Fibroblast of lung (primary cell): Measurements from ENCODE around the gene CCNF. TPM values are rescaled to one million over a fixed set of nuclear protein-coding genes. Genes with fewer than 3 reads are reported as not detected.

ENCODE experiments used
- DNase-seq, 2 donors: peaks; one replicate each; pipeline versions ENCODE4 v3.0.0 to v3.0.0-alpha.2; 2010; ENCODE audit warnings: low read depth in 2 of 2
- H2AFZ ChIP-seq: 2 replicates; pipeline ENCODE4 v1.5.1; 2012; ENCODE audit warnings: low read length, control low read depth, inconsistent platforms
- H3K27ac ChIP-seq: 2 replicates; pipeline ENCODE4 v1.5.1; 2011; ENCODE audit warnings: low read length, control low read depth; ENCODE audit not compliant: insufficient read depth
- H3K27me3 ChIP-seq: 2 replicates; pipeline ENCODE4 v1.5.1; 2011; ENCODE audit warnings: mild to moderate bottlenecking, low read length; ENCODE audit not compliant: control insufficient read depth, insufficient read depth
- H3K36me3 ChIP-seq: 2 replicates; pipeline ENCODE4 v1.5.1; 2011; ENCODE audit warnings: low read length; ENCODE audit not compliant: control insufficient read depth, insufficient read depth
- H3K4me1 ChIP-seq: 2 replicates; pipeline ENCODE4 v1.5.1; 2011; ENCODE audit warnings: low read length; ENCODE audit not compliant: control insufficient read depth, insufficient read depth; ENCODE audit errors: extremely low read depth
- H3K4me2 ChIP-seq: 2 replicates; pipeline ENCODE4 v1.5.1; 2011; ENCODE audit warnings: low read length, control low read depth; ENCODE audit not compliant: insufficient read depth; ENCODE audit errors: extremely low read depth
- H3K4me3 ChIP-seq, 4 experiments: fragments of 200-600 bp in 1 of 4; sonication (generic) in 1 of 4; replicated peaks in 1 of 4; 2 replicates each; pipeline ENCODE4 v1.5.1; 2011 to 2016; ENCODE audit warnings: low read length in 4 of 4, low read depth in 3 of 4, mild to moderate bottlenecking in 3 of 4, control low read depth in 2 of 4, inconsistent platforms in 1 of 4, mixed read lengths in 1 of 4; ENCODE audit not compliant: insufficient read depth in 1 of 4; ENCODE audit errors: control extremely low read depth in 1 of 4
- H3K79me2 ChIP-seq: 2 replicates; pipeline ENCODE4 v1.5.1; 2012; ENCODE audit warnings: mild to moderate bottlenecking, low read length, inconsistent platforms; ENCODE audit not compliant: control insufficient read depth, insufficient read depth
- H3K9ac ChIP-seq: 2 replicates; pipeline ENCODE4 v1.5.1; 2011; ENCODE audit warnings: mild to moderate bottlenecking, low read length, control low read depth; ENCODE audit not compliant: insufficient read depth
- H3K9me3 ChIP-seq: 2 replicates; pipeline ENCODE4 v1.5.1; 2012; ENCODE audit warnings: low read depth, low read length; ENCODE audit not compliant: control insufficient read depth, insufficient read depth
- H4K20me1 ChIP-seq: 2 replicates; pipeline ENCODE4 v1.5.1; 2011; ENCODE audit warnings: low read length; ENCODE audit not compliant: control insufficient read depth, insufficient read depth; ENCODE audit errors: extremely low read depth
- EZH2 ChIP-seq: IDR thresholded peaks from 2 replicates; pipeline ENCODE4 v1.5.1; 2012; ENCODE audit warnings: low read length, control low read depth, mild to moderate bottlenecking; ENCODE audit errors: missing control alignments
- polyA plus RNA-seq, 2 donors: library from polyadenylated mRNA; depleted of rRNA in 1 of 2; stranded (reverse) in 1 of 2; unstranded in 1 of 2; fragments of >200 nt; gene quantifications; 2 replicates each; pipeline ENCODE4 v1.2.1, GENCODE V29; 2011 to 2012; ENCODE audit warnings: missing spikeins in 1 of 2
- total RNA-seq: library from RNA; depleted of rRNA; stranded (reverse); fragments of >200 nt; gene quantifications from 2 replicates; pipeline ENCODE4 v1.2.1, GENCODE V29; 2014
- TF ChIP-seq, protein P1 (sequence below), 2 donors: IDR thresholded peaks in 1 of 2; conservative IDR thresholded peaks in 1 of 2; 1 replicate in 1 of 2; 2 replicates in 1 of 2; pipeline ENCODE4 v1.5.1; 2011 to 2012; ENCODE audit warnings: low read length in 2 of 2, control low read depth in 1 of 2, inconsistent platforms in 1 of 2, low read depth in 1 of 2, mild to moderate bottlenecking in 1 of 2

The CCNF gene
- total and polyA plus RNA-seq, 2 donors (not counting 1 experiment from before 2014, with no cell fraction given) = 3.8 to 7.3 TPM

GRCh38 chr16:2493605-2494004, 64.4 kb downstream of the CCNF start:
- Histone ChIP-seq H3K27ac (no peak overlapping the region), H3K36me3 (peaks cover 10% of the 10 kb centered on the region), H3K79me2 (no peaks in the 10 kb centered on the region), H3K4me3 (no peak overlapping the region), H3K9me3 (no peaks in the 10 kb centered on the region), H2AFZ (no peak overlapping the region), H4K20me1 (no peaks in the 10 kb centered on the region), H3K9ac (no peak overlapping the region), H3K4me1 (peaks cover 6% of the 10 kb centered on the region), H3K27me3 (no peaks in the 10 kb centered on the region), H3K4me2 (no peak overlapping the region)
- TF ChIP-seq, protein P1, sequence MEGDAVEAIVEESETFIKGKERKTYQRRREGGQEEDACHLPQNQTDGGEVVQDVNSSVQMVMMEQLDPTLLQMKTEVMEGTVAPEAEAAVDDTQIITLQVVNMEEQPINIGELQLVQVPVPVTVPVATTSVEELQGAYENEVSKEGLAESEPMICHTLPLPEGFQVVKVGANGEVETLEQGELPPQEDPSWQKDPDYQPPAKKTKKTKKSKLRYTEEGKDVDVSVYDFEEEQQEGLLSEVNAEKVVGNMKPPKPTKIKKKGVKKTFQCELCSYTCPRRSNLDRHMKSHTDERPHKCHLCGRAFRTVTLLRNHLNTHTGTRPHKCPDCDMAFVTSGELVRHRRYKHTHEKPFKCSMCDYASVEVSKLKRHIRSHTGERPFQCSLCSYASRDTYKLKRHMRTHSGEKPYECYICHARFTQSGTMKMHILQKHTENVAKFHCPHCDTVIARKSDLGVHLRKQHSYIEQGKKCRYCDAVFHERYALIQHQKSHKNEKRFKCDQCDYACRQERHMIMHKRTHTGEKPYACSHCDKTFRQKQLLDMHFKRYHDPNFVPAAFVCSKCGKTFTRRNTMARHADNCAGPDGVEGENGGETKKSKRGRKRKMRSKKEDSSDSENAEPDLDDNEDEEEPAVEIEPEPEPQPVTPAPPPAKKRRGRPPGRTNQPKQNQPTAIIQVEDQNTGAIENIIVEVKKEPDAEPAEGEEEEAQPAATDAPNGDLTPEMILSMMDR (conservative IDR thresholded peaks at IDR 0.05 in 1 of 2, IDR thresholded peaks at IDR 0.05 in 1 of 2; ENCODE audit: low read depth in 1 of 2, low read length in 2 of 2) = no peak
- no peak for TF ChIP-seq EZH2
- no peak for DNase-seq

GRCh38 chr16:2494616-2495015, 65.4 kb downstream of the CCNF start:
- H3K27me3 ChIP-seq = no peaks in the 10 kb centered on the region
- no peaks in the 10 kb centered on the region for H3K79me2 ChIP-seq
- no peak overlapping the region for H3K4me2 ChIP-seq
- no peak overlapping the region for H2AFZ ChIP-seq
- no peak overlapping the region for H3K4me3 ChIP-seq
- peaks cover 12% of the 10 kb centered on the region for H3K36me3 ChIP-seq
- no peaks in the 10 kb centered on the region for H4K20me1 ChIP-seq
- no peaks in the 10 kb centered on the region for H3K9me3 ChIP-seq
- H3K9ac ChIP-seq = no peak overlapping the region
- H3K4me1 ChIP-seq = peaks cover 6% of the 10 kb centered on the region
- TF ChIP-seq EZH2 = no peak
- TF ChIP-seq, protein P1 (conservative IDR thresholded peaks at IDR 0.05 in 1 of 2, IDR thresholded peaks at IDR 0.05 in 1 of 2; ENCODE audit: low read depth in 1 of 2, low read length in 2 of 2) = no peak
- no peak overlapping the region for H3K27ac ChIP-seq
- no peak for DNase-seq

GRCh38 chr16:2495041-2495440, 65.8 kb downstream of the CCNF start:
- no peak overlapping the region for H2AFZ ChIP-seq

More at GRCh38 chr16:2495041-2495440, 65.8 kb downstream of the CCNF start:
- Histone ChIP-seq H3K4me1 (peaks cover 6% of the 10 kb centered on the region), H3K4me3 (no peak overlapping the region), H3K36me3 (peaks cover 12% of the 10 kb centered on the region), H3K27ac (no peak overlapping the region), H3K27me3 (no peaks in the 10 kb centered on the region), H3K9ac (no peak overlapping the region), H4K20me1 (no peaks in the 10 kb centered on the region), H3K9me3 (no peaks in the 10 kb centered on the region), H3K79me2 (no peaks in the 10 kb centered on the region), H3K4me2 (no peak overlapping the region)
- TF ChIP-seq, protein P1 (conservative IDR thresholded peaks at IDR 0.05 in 1 of 2, IDR thresholded peaks at IDR 0.05 in 1 of 2; ENCODE audit: low read depth in 1 of 2, low read length in 2 of 2) = no peak
- no peak for TF ChIP-seq EZH2
- DNase-seq = no peak
